Epithelial cell of umbilical artery (primary cell): ENCODE measurements around the gene RAPGEF5. TPM values are rescaled to one million over a fixed set of nuclear protein-coding genes. Genes with fewer than 3 reads are reported as not detected.

Experiments used
- total RNA-seq: library from RNA; depleted of rRNA; stranded (reverse); fragments of >200 nt; gene quantifications from 2 replicates; pipeline ENCODE4 v1.2.3, GENCODE V29; 2014

The RAPGEF5 gene
- total RNA-seq, result 161 and 291 TPM in 2 replicates

GRCh38 chr7:22356701-22357310 lies at the start of gene RAPGEF5:
Gene RAPGEF5 (minus strand): TSS chr7:22357154. CDS start chr7:22357060, 94 bp downstream.

Other genes starting within 250 kb of the RAPGEF5 start
- 51.3 and 124 TPM in 2 replicates for gene STEAP1B, start 143.0 kb upstream of the RAPGEF5 start, total RNA-seq